Large intestine (tissue), 12 donors: ENCODE measurements around the gene MRGPRX4. TPM values are rescaled to one million over a fixed set of nuclear protein-coding genes. Genes with fewer than 3 reads are reported as not detected.
"Not testable (repeated sequence)": the region's sequence is repeated elsewhere in the genome, so short reads cannot be mapped to it uniquely, and the experiment has no call there.

Source experiments
- DNase-seq, 2 donors: peaks; one replicate each; pipeline versions ENCODE4 v3.0.0 to v3.0.0-alpha.2; 2013
- H3K27ac ChIP-seq: one replicate; pipeline ENCODE4 v1.5.1; 2013; ENCODE audit warnings: low read length
- H3K27me3 ChIP-seq: 2 replicates; pipeline ENCODE4 v1.6.1; 2013; ENCODE audit warnings: low read length; ENCODE audit not compliant: control insufficient read depth, insufficient read depth
- H3K36me3 ChIP-seq: 2 replicates; pipeline ENCODE4 v1.6.1; 2013; ENCODE audit warnings: low read length; ENCODE audit not compliant: control insufficient read depth, insufficient read depth
- H3K4me1 ChIP-seq: one replicate; pipeline ENCODE4 v1.6.1; 2013; ENCODE audit warnings: low read length; ENCODE audit not compliant: control insufficient read depth, insufficient read depth
- H3K4me3 ChIP-seq: one replicate; pipeline ENCODE4 v1.5.1; 2013; ENCODE audit warnings: low read length
- H3K9me3 ChIP-seq: one replicate; pipeline ENCODE4 v1.6.1; 2013; ENCODE audit warnings: mild to moderate bottlenecking, low read depth, low read length, moderate library complexity; ENCODE audit not compliant: control insufficient read depth
- WGBS: methylation state at CpG from one replicate; pipeline ENCODE4 v1.1.5; 2013; ENCODE audit warnings: low lambda C conversion rate; ENCODE audit not compliant: insufficient coverage; 5-methylcytosine and 5-hydroxymethylcytosine counted together
- long read RNA-seq, 11 donors: transcript quantifications; one replicate each; lab custom pipeline, GENCODE V29; 2026
- polyA plus RNA-seq: library from polyadenylated mRNA; unstranded; fragments of 120-200 nt; gene quantifications from one replicate; pipeline ENCODE4 v1.2.1, GENCODE V29; 2013

MRGPRX4 gene
- polyA plus RNA-seq, result not detected
- long read RNA-seq, donor 1, result 0 reads
- long read RNA-seq, donor 2, result 0 reads
- long read RNA-seq, donor 3, result 0 reads
- long read RNA-seq, donor 4, result 0 reads
- long read RNA-seq, donor 5, result 0 reads
- long read RNA-seq, donor 6, result 0 reads
- long read RNA-seq, donor 7, result 0 reads
- long read RNA-seq, donor 8, result 0 reads
- long read RNA-seq, donor 9, result 0 reads
- long read RNA-seq, donor 10, result 0 reads
- long read RNA-seq, donor 11, result 0 reads

DNA sequence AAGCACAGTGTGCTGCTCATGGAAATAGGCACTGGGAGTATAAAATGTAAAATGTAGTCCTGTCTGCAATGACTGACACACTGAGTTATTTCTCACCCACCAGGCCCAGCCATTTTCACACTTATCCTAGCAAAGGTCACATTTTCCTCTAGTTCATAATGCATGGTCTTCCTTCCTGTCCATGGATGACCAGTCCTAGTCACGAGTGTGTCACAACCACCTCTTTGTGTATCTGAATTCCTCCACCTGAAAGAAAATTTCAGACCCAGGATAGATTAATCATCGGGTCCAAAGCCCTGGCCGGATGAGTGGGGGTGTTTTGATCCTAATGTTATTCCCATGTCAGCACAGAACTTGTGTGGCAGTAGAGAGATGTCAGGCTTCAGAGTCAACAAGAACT, at the start of gene MRGPRX4:
Gene MRGPRX4, plus strand, starts transcription at position 172 of the 400 bp plus-strand sequence. CDS start 420 bp downstream, outside the sequence.
- no peak within 1 kb of the TSS for H3K4me3 ChIP-seq
- no CpG with 5 or more reads among the region's 3 CpGs for WGBS
- peaks cover 17% of the 10 kb centered on the region for H3K27me3 ChIP-seq
- no peaks in the 10 kb centered on the region for H3K36me3 ChIP-seq
- no peaks in the 10 kb centered on the region for H3K9me3 ChIP-seq
- DNase-seq, result no peak
- H3K27ac ChIP-seq, result no peak within 1 kb of the TSS
- H3K4me1 ChIP-seq, result no peaks in the 10 kb centered on the region

DNA sequence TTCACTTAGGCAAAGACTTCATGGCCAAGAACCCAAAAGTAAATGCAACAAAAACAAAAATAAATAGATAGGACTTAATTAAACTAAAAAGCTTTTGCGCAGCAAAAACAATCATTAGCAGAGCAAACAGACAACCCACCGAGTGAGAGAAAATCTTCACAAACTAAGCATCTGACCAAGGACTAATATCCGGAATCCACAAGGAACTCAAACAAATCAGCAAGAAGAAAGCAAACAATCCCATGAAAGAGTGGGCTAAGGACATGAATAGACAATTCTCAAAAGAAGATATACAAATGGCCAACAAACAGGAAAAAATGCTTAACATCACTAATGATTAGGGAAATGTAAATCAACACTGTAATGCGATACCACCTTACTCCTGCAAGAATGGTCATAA, 41.5 kb upstream of the MRGPRX4 start:
- not testable (repeated sequence) for H3K27me3 ChIP-seq, H3K36me3 ChIP-seq, H3K27ac ChIP-seq, DNase-seq, H3K9me3 ChIP-seq, H3K4me3 ChIP-seq, H3K4me1 ChIP-seq
- 60% methylated on average over 1 of the region's 4 CpGs for WGBS

DNA sequence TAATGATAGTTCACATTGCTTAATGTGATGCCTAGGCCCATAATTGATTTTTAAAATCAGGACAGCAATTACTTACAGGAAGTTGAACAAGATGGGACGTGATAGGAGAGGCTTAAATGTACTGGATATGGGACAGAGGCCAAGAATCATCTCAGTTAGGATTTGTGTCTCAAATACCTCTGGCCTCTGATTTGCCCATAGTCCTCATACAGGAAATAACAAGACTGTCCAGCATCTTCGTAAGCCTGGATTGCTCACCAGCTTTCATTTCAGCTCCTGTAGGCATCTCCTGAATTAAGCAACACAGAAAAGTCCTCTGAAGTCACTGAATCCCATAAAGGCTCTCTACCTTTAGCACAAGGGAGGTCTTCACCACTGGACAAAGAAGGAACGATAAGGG, 40.3 kb upstream of the MRGPRX4 start, which contains the start of gene MRGPRX3:
Gene MRGPRX3, plus strand, starts transcription at position 231 of the 400 bp plus-strand sequence. CDS start 4,632 bp downstream, outside the sequence.
- H3K9me3 ChIP-seq, result no peaks in the 10 kb centered on the region
- H3K4me1 ChIP-seq, result no peaks in the 10 kb centered on the region
- no peak for DNase-seq
- peaks cover 4% of the 10 kb centered on the region for H3K27me3 ChIP-seq
- no CpG with 5 or more reads among the region's 3 CpGs for WGBS
- no peak within 1 kb of the TSS for H3K4me3 ChIP-seq
- H3K27ac ChIP-seq, result no peak within 1 kb of the TSS
- no peaks in the 10 kb centered on the region for H3K36me3 ChIP-seq

DNA sequence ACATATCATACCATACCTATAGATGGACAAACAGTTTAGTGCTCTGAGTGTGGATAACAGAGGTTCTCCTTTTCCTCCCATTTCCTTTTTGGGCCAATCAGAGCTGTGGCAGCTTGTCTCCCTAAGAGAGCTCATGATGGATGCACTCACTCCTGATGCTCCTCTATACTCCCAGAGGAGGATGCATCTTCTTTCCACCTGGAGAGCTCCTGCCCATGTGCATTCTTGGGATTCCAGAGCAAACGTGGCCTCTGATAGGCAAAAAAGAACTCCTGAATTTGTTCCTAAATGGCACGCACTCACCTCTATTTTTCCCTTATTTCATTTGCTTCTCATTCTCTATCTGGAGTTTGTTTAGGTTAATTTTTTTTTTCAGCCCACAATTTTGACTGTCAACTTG, 37.3 kb upstream of the MRGPRX4 start:
- Histone ChIP-seq H3K4me3 (no peak overlapping the region), H3K4me1 (no peaks in the 10 kb centered on the region), H3K36me3 (no peaks in the 10 kb centered on the region), H3K27me3 (peaks cover 4% of the 10 kb centered on the region), H3K27ac (no peak overlapping the region), H3K9me3 (no peaks in the 10 kb centered on the region)
- 22% methylated on average over 2 of the region's 2 CpGs for WGBS
- no peak for DNase-seq

DNA sequence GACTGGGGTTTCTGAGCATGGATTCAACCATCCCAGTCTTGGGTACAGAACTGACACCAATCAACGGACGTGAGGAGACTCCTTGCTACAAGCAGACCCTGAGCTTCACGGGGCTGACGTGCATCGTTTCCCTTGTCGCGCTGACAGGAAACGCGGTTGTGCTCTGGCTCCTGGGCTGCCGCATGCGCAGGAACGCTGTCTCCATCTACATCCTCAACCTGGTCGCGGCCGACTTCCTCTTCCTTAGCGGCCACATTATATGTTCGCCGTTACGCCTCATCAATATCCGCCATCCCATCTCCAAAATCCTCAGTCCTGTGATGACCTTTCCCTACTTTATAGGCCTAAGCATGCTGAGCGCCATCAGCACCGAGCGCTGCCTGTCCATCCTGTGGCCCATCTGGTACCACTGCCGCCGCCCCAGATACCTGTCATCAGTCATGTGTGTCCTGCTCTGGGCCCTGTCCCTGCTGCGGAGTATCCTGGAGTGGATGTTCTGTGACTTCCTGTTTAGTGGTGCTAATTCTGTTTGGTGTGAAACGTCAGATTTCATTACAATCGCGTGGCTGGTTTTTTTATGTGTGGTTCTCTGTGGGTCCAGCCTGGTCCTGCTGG, 35.3 kb upstream of the MRGPRX4 start:
- H3K27me3 ChIP-seq, result peaks cover 7% of the 10 kb centered on the region
- WGBS, result no CpG with 5 or more reads among the region's 29 CpGs

DNA sequence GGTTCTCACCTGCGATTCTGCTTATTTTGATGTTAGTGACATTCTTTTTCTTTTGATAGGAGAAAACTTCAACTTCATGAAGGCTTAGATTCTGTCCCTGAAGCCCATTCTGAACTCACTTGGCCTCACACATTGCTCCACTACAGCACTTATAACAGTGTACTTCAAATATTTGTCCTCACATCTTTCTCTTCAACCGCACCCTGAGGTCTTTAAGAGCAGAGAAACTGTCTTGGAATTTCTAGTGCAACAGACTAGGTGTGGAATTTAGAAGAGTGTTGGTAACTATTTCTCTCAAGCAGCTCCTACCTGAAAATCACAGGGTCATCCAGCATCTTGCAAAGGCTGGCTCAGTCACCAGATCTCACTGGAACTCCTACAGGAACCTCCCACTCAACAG, 32.5 kb upstream of the MRGPRX4 start:
- Histone ChIP-seq H3K27ac (no peak overlapping the region), H3K36me3 (no peaks in the 10 kb centered on the region), H3K9me3 (no peaks in the 10 kb centered on the region), H3K4me3 (no peak overlapping the region), H3K27me3 (peaks cover 3% of the 10 kb centered on the region), H3K4me1 (no peaks in the 10 kb centered on the region)
- no CpG with 5 or more reads among the region's 2 CpGs for WGBS
- DNase-seq, result no peak

More for the DNA sequence above, 35.3 kb upstream of the MRGPRX4 start:
- Histone ChIP-seq H3K4me1 (no peaks in the 10 kb centered on the region), H3K4me3 (no peak overlapping the region), H3K36me3 (no peaks in the 10 kb centered on the region), H3K27ac (no peak overlapping the region), H3K9me3 (no peaks in the 10 kb centered on the region)
- DNase-seq, result no peak

DNA sequence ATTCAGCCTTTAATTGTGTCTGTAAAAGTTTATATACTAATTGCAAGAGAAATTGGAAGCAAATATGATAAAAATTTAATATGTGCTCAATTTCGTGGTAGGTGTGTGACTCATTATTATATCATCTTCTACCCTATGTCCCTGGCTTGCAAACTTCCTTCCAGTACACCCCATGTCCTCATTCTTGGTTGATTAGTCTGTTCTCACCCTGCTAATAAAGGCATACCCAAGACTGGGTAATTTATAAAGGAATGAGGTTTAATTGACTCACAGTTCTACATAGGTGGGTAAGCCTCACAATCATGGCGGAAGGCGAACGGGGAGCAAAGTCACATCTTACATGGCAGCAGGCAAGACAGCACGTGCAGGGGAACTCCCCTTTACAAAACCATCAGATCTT, 28.4 kb upstream of the MRGPRX4 start:
- Histone ChIP-seq H3K9me3 (no peaks in the 10 kb centered on the region), H3K4me1 (no peaks in the 10 kb centered on the region), H3K27ac (no peak overlapping the region), H3K27me3 (peaks cover 14% of the 10 kb centered on the region), H3K4me3 (no peak overlapping the region), H3K36me3 (no peaks in the 10 kb centered on the region)
- 87% methylated on average over 4 of the region's 5 CpGs for WGBS
- no peak for DNase-seq

DNA sequence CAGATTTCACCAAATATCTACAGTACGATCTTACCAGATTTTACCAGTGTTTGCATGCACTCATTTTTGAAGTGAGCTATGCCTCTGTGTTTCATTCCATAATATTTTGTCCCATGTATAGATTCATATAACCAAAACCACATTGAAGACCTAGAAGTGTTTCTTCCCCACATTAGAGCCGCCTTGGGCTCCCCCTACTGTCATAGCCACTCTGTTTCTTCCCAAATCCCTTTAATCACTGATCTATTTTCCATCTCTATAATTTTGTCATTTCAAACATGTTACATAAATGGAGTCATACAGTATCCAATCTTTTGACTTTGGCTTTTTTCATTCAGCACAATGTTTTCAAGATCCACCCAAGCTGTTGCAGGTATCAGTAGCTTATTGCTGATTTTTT, 27.6 kb upstream of the MRGPRX4 start:
- H3K36me3 ChIP-seq, result no peaks in the 10 kb centered on the region
- H3K9me3 ChIP-seq, result no peaks in the 10 kb centered on the region
- DNase-seq, result no peak
- peaks cover 14% of the 10 kb centered on the region for H3K27me3 ChIP-seq
- WGBS, result no CpG with 5 or more reads among the region's 2 CpGs
- no peak overlapping the region for H3K4me3 ChIP-seq
- no peaks in the 10 kb centered on the region for H3K4me1 ChIP-seq
- H3K27ac ChIP-seq, result no peak overlapping the region

DNA sequence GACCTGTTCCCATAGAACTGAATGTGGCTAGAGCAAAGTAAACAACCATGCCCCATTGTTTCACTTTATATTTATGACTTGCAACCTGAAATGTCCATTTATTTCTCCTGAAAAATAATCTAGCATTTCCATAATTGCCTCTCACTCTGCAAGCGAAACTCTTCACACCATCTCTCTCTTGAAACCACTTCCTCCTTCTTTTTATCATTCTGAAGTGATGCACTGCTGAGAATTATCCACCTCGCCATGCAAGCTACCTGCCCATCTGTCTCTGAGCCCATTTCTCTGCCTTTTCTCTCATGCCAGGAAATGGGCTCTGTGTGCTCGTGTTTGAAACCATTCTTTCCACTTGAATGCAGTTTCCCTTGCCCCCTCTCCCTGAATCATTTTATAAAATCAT, 26.8 kb upstream of the MRGPRX4 start:
- H3K36me3 ChIP-seq, result no peaks in the 10 kb centered on the region
- peaks cover 11% of the 10 kb centered on the region for H3K27me3 ChIP-seq
- WGBS, result 68% methylated on average over 2 of the region's 3 CpGs
- no peak overlapping the region for H3K27ac ChIP-seq
- H3K4me1 ChIP-seq, result no peaks in the 10 kb centered on the region
- no peak for DNase-seq
- H3K4me3 ChIP-seq, result no peak overlapping the region
- H3K9me3 ChIP-seq, result no peaks in the 10 kb centered on the region

DNA sequence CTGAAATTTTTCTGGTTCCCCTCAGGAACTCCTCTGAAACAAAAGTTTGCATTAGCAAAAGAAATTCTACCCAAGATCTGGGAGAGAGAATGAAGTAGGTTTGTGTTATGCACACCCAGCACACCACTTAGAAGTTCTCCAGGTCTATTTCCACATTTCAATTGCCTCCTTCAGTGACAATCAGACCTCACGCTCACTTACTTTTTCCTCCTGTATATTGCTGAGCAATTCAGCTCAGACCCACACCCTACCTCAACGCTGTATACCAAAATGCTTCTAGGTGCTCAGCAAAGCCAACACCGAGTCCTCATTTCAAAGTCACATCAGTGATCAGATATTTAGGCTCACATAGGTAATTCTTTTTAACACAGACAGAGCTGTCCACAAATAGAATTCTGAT, 21.1 kb upstream of the MRGPRX4 start:
- H3K36me3 ChIP-seq, result no peaks in the 10 kb centered on the region
- H3K9me3 ChIP-seq, result no peaks in the 10 kb centered on the region
- no peaks in the 10 kb centered on the region for H3K4me1 ChIP-seq
- no peak overlapping the region for H3K4me3 ChIP-seq
- WGBS, result no CpG with 5 or more reads among the region's 3 CpGs
- no peak overlapping the region for H3K27ac ChIP-seq
- no peak for DNase-seq
- H3K27me3 ChIP-seq, result peaks cover 11% of the 10 kb centered on the region

DNA sequence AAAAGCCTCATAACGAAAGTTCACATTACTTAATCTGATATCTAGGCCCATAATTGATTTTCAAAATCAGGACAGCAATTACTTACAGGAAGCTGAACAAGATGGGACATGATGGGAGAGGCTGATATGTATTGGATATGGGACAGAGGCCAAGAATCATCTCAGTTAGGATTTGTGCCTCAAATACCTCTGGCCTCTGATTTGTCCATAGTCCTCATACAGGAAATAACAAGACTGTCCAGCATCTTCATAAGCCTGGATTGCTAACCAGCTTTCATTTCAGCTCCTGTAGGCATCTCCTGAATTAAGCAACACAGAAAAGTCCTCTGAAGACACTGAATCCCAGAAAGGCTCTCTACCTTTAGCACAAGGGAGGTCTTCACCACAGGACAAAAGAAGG, 4.3 kb upstream of the MRGPRX4 start:
- WGBS, result no CpG with 5 or more reads among the region's 1 CpG
- Histone ChIP-seq H3K36me3 (no peaks in the 10 kb centered on the region), H3K27me3 (peaks cover 8% of the 10 kb centered on the region), H3K4me1 (no peaks in the 10 kb centered on the region), H3K4me3 (no peak overlapping the region), H3K27ac (no peak overlapping the region), H3K9me3 (no peaks in the 10 kb centered on the region)
- DNase-seq, result no peak
